ENCODE measurements around the gene GAPVD1.
"Not testable (repeated sequence)": the region's sequence is repeated elsewhere in the genome, so short reads cannot be mapped to it uniquely, and the experiment has no call there.

Gene GAPVD1

GRCh38 chr9:125255781-125256391, 5.7 kb upstream of the GAPVD1 start:
- DNase-seq, result peak; percentile 22

- no peak for DNase-seq
These were observed 3.4 kb upstream of the GAPVD1 start for GRCh38 chr9:125258160-125258785.

- no peak for DNase-seq
These were observed 2.6 kb upstream of the GAPVD1 start for GRCh38 chr9:125258832-125259534.

- no peak for DNase-seq
These were observed 1.1 kb upstream of the GAPVD1 start for GRCh38 chr9:125260561-125260960.

GRCh38 chr9:125262294-125262991, 817 bp downstream of the GAPVD1 start:
- no peak for DNase-seq

- not testable (repeated sequence) for DNase-seq
These were observed 2.4 kb downstream of the GAPVD1 start for GRCh38 chr9:125264068-125264467.

GRCh38 chr9:125268394-125269013, 6.9 kb downstream of the GAPVD1 start:
- no peak for DNase-seq

- no peak for DNase-seq
These were observed 7.4 kb downstream of the GAPVD1 start for GRCh38 chr9:125269014-125269397.

- DNase-seq, result no peak
These were observed 9.5 kb downstream of the GAPVD1 start for GRCh38 chr9:125271081-125271480.

- DNase-seq, result no peak
These were observed 11.1 kb downstream of the GAPVD1 start for GRCh38 chr9:125272697-125273096.

GRCh38 chr9:125276771-125277170, 15.1 kb downstream of the GAPVD1 start:
- no peak for DNase-seq

GRCh38 chr9:125277411-125277810, 15.8 kb downstream of the GAPVD1 start:
- DNase-seq, result no peak

GRCh38 chr9:125280945-125281344, 19.3 kb downstream of the GAPVD1 start:
- DNase-seq, result no peak

GRCh38 chr9:125284855-125285254, 23.2 kb downstream of the GAPVD1 start:
- DNase-seq, result no peak

- not testable (repeated sequence) for DNase-seq
These were observed 25.4 kb downstream of the GAPVD1 start for GRCh38 chr9:125286935-125287433.

GRCh38 chr9:125293134-125293533, 31.5 kb downstream of the GAPVD1 start:
- no peak for DNase-seq

- DNase-seq, result no peak
These were observed 34.0 kb downstream of the GAPVD1 start for GRCh38 chr9:125295657-125296056.

GRCh38 chr9:125296843-125297372, 35.3 kb downstream of the GAPVD1 start:
- DNase-seq, result peak; percentile 24

GRCh38 chr9:125297917-125298316, 36.3 kb downstream of the GAPVD1 start:
- DNase-seq, result no peak

- DNase-seq, result no peak
These were observed 40.6 kb downstream of the GAPVD1 start for GRCh38 chr9:125302241-125302640.

- no peak for DNase-seq
These were observed 42.6 kb downstream of the GAPVD1 start for GRCh38 chr9:125304273-125304672.

- DNase-seq, result no peak
These were observed 50.8 kb downstream of the GAPVD1 start for GRCh38 chr9:125312411-125312810.
